H9 (cell line): ENCODE data around the gene ZNF474. TPM values are rescaled to one million over a fixed set of nuclear protein-coding genes. Genes with fewer than 3 reads are reported as not detected.

Experiments used
- DNase-seq: peaks from one replicate; pipeline ENCODE4 v3.0.0-alpha.2; 2017
- H2AFZ ChIP-seq: one replicate; pipeline ENCODE4 v1.6.1; 2013; ENCODE audit warnings: mild to moderate bottlenecking, low read length, control low read depth, moderate library complexity
- H2AK5ac ChIP-seq: 2 replicates; pipeline ENCODE4 v1.6.1; 2013; ENCODE audit warnings: low read length, control low read depth, mixed read lengths; ENCODE audit not compliant: insufficient read length
- H2BK120ac ChIP-seq: one replicate; pipeline ENCODE4 v1.6.1; 2013; ENCODE audit warnings: low read depth, mild to moderate bottlenecking, low read length, control low read depth, inconsistent platforms; ENCODE audit not compliant: poor library complexity, severe bottlenecking
- H2BK12ac ChIP-seq: 2 replicates; pipeline ENCODE4 v1.6.1; 2013; ENCODE audit warnings: low read length, control low read depth, mixed read lengths, low read depth; ENCODE audit not compliant: insufficient read length
- H2BK15ac ChIP-seq: 2 replicates; pipeline ENCODE4 v1.6.1; 2013; ENCODE audit warnings: low read depth, low read length, control low read depth
- H2BK20ac ChIP-seq: one replicate; pipeline ENCODE4 v1.6.1; 2013; ENCODE audit warnings: low read depth, mild to moderate bottlenecking, low read length, control low read depth, inconsistent platforms; ENCODE audit not compliant: poor library complexity, severe bottlenecking
- H2BK5ac ChIP-seq: 2 replicates; pipeline ENCODE4 v1.6.1; 2013; ENCODE audit warnings: low read length, control low read depth, mixed read lengths; ENCODE audit not compliant: insufficient read length
- H3K14ac ChIP-seq: 2 replicates; pipeline ENCODE4 v1.6.1; 2013; ENCODE audit warnings: low read length, control low read depth; ENCODE audit not compliant: insufficient read depth
- H3K18ac ChIP-seq: 2 replicates; pipeline ENCODE4 v1.6.1; 2013; ENCODE audit warnings: low read depth, mild to moderate bottlenecking, mixed read lengths, low read length, control low read depth; ENCODE audit not compliant: insufficient read length
- H3K23ac ChIP-seq: 2 replicates; pipeline ENCODE4 v1.6.1; 2013; ENCODE audit warnings: low read length, control low read depth, mixed read lengths, low read depth; ENCODE audit not compliant: insufficient read length
- H3K23me2 ChIP-seq: 2 replicates; pipeline ENCODE4 v1.6.1; 2013; ENCODE audit warnings: low read depth, mild to moderate bottlenecking, mixed read lengths, low read length, control low read depth; ENCODE audit not compliant: insufficient read length, poor library complexity, severe bottlenecking
- H3K27ac ChIP-seq: 2 replicates; pipeline ENCODE4 v1.5.1; 2013; ENCODE audit warnings: low read length, control low read depth, mixed read lengths, low read depth; ENCODE audit not compliant: insufficient read length
- H3K27me3 ChIP-seq: 2 replicates; pipeline ENCODE4 v1.6.1; 2013; ENCODE audit warnings: low read length, control low read depth, inconsistent platforms; ENCODE audit not compliant: insufficient read depth
- H3K4ac ChIP-seq: 2 replicates; pipeline ENCODE4 v1.6.1; 2013; ENCODE audit warnings: low read depth, mild to moderate bottlenecking, control low read depth, inconsistent platforms, low read length, moderate library complexity
- H3K4me1 ChIP-seq: 2 replicates; pipeline ENCODE4 v1.6.1; 2013; ENCODE audit warnings: low read length, control low read depth, inconsistent platforms; ENCODE audit not compliant: insufficient read depth
- H3K4me2 ChIP-seq: 2 replicates; pipeline ENCODE4 v1.6.1; 2013; ENCODE audit warnings: low read length, control low read depth, mixed read lengths; ENCODE audit not compliant: insufficient read length, insufficient read depth
- H3K56ac ChIP-seq: 2 replicates; pipeline ENCODE4 v1.6.1; 2013; ENCODE audit warnings: low read depth, mild to moderate bottlenecking, mixed read lengths, low read length, control low read depth; ENCODE audit not compliant: insufficient read length
- H3K79me1 ChIP-seq: 2 replicates; pipeline ENCODE4 v1.6.1; 2013; ENCODE audit warnings: low read depth, mild to moderate bottlenecking, moderate library complexity, low read length, control low read depth, inconsistent platforms; ENCODE audit not compliant: insufficient read depth, poor library complexity, severe bottlenecking
- H3K79me2 ChIP-seq: 2 replicates; pipeline ENCODE4 v1.6.1; 2013; ENCODE audit warnings: low read length, control low read depth, inconsistent platforms; ENCODE audit not compliant: insufficient read depth
- H3K9ac ChIP-seq: 2 replicates; pipeline ENCODE4 v1.6.1; 2013; ENCODE audit warnings: low read length, control low read depth, mixed read lengths; ENCODE audit not compliant: insufficient read length; ENCODE audit errors: extremely low read depth
- H3K9me3 ChIP-seq: one replicate; pipeline ENCODE4 v1.6.1; 2013; ENCODE audit warnings: low read depth, low read length, inconsistent platforms; ENCODE audit not compliant: control insufficient read depth
- H3T11ph ChIP-seq: one replicate; pipeline ENCODE4 v1.6.1; 2013; ENCODE audit warnings: mild to moderate bottlenecking, low read length, control low read depth, inconsistent platforms
- H4K20me1 ChIP-seq: one replicate; pipeline ENCODE4 v1.6.1; 2013; ENCODE audit not compliant: control insufficient read depth, insufficient read length, insufficient read depth
- H4K5ac ChIP-seq: 2 replicates; pipeline ENCODE4 v1.6.1; 2013; ENCODE audit warnings: low read depth, mild to moderate bottlenecking, mixed read lengths, low read length, control low read depth; ENCODE audit not compliant: insufficient read length
- H4K8ac ChIP-seq: replicated peaks from 2 replicates; pipeline ENCODE4 v1.6.1; 2013; ENCODE audit warnings: low read length, control low read depth, mixed read lengths, low read depth; ENCODE audit not compliant: insufficient read length
- H4K91ac ChIP-seq: 2 replicates; pipeline ENCODE4 v1.6.1; 2013; ENCODE audit warnings: low read depth, mild to moderate bottlenecking, moderate library complexity, mixed read lengths, low read length, control low read depth; ENCODE audit not compliant: insufficient read length
- H3K27ac Mint-ChIP-seq, 3 experiments: 2 replicates in 2 of 3; 3 replicates in 1 of 3; pipeline ENCODE4 v1.8.0; 2020 to 2021; ENCODE audit warnings: mixed read lengths in 3 of 3, mild to moderate bottlenecking in 1 of 3, moderate library complexity in 1 of 3
- H3K27me3 Mint-ChIP-seq: 2 replicates; pipeline ENCODE4 v1.8.0; 2021; ENCODE audit warnings: low read depth, mild to moderate bottlenecking, moderate library complexity, mixed read lengths
- H3K36me3 Mint-ChIP-seq, 3 experiments: 2 replicates in 2 of 3; 3 replicates in 1 of 3; pipeline ENCODE4 v1.8.0; 2020 to 2021; ENCODE audit warnings: low read depth in 3 of 3, mixed read lengths in 3 of 3; ENCODE audit not compliant: insufficient read depth in 1 of 3
- H3K4me1 Mint-ChIP-seq, 2 experiments: 2 replicates each; pipeline ENCODE4 v1.8.0; 2020; ENCODE audit warnings: mixed read lengths in 2 of 2
- H3K4me3 Mint-ChIP-seq, 2 experiments: 2 replicates in 1 of 2; 3 replicates in 1 of 2; pipeline ENCODE4 v1.8.0; 2020 to 2021; ENCODE audit warnings: mild to moderate bottlenecking in 2 of 2, mixed read lengths in 2 of 2, moderate library complexity in 1 of 2
- H3K9me3 Mint-ChIP-seq, 2 experiments: 2 replicates in 1 of 2; 3 replicates in 1 of 2; pipeline ENCODE4 v1.8.0; 2020; ENCODE audit warnings: mild to moderate bottlenecking in 2 of 2, mixed read lengths in 2 of 2, moderate library complexity in 1 of 2
- total RNA-seq: library from RNA; stranded (reverse); gene quantifications from 2 replicates; pipeline ENCODE4 v1.2.1, GENCODE V29; 2021
- TF ChIP-seq, protein P1 (sequence below): fragments of 200-600 bp; sonication (generic); conservative IDR thresholded peaks from 3 replicates; pipeline ENCODE4 v1.8.0; 2021; ENCODE audit warnings: antibody characterized with exemption, mild to moderate bottlenecking

ZNF474 gene
- total RNA-seq, 1 experiment from 2014 or later, result not detected

DNA sequence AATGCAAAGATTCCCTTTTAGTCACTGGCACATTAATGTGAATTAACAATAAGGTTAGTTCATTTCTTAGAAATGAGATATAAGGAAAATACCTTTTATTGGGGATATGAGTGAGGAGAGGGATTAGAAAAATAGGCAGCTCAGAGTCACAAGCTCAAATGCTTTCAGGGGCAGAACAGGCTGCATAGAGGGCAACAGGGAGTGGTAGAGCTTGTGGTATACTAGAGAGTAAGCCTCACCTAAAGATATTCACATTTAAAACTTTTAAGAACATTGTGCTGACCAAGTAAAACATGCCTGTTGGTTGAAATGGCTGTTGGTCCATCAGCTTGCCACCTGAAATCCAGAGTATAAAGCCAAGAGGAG is 34.7 kb downstream of the ZNF474 start:
- no peak overlapping the region; a peak in 1 of 7 replicates for H3K27ac Mint-ChIP-seq

More for the DNA sequence above, 34.7 kb downstream of the ZNF474 start:
- Histone ChIP-seq H2AFZ (no peak overlapping the region), H3K79me1 (no peaks in the 10 kb centered on the region), H3K27ac (no peak overlapping the region), H3K27me3 (no peaks in the 10 kb centered on the region), H2BK15ac (no peak overlapping the region), H4K91ac (no peak overlapping the region), H3K14ac (no peak overlapping the region), H2BK5ac (no peak overlapping the region), H3K4ac (no peak overlapping the region), H3K4me1 (peaks cover 4% of the 10 kb centered on the region; the same call in 1 of the 2 replicates), H3K4me2 (no peak overlapping the region), H2BK12ac (no peak overlapping the region), H3K9ac (no peak overlapping the region), H2BK20ac (no peak overlapping the region), H4K5ac (no peak overlapping the region), H3K18ac (no peak overlapping the region), H4K20me1 (no peaks in the 10 kb centered on the region), H2AK5ac (no peak overlapping the region), H3K23me2 (no peaks in the 10 kb centered on the region), H3K23ac (no peak overlapping the region), H2BK120ac (no peak overlapping the region), H3K56ac (no peak overlapping the region), H3K79me2 (no peaks in the 10 kb centered on the region), H3K9me3 (no peaks in the 10 kb centered on the region), H3T11ph (no peak overlapping the region), H4K8ac (no peak overlapping the region)
- H3K9me3 Mint-ChIP-seq, result no peaks in the 10 kb centered on the region
- no peaks in the 10 kb centered on the region for H3K27me3 Mint-ChIP-seq
- TF ChIP-seq, protein P1, sequence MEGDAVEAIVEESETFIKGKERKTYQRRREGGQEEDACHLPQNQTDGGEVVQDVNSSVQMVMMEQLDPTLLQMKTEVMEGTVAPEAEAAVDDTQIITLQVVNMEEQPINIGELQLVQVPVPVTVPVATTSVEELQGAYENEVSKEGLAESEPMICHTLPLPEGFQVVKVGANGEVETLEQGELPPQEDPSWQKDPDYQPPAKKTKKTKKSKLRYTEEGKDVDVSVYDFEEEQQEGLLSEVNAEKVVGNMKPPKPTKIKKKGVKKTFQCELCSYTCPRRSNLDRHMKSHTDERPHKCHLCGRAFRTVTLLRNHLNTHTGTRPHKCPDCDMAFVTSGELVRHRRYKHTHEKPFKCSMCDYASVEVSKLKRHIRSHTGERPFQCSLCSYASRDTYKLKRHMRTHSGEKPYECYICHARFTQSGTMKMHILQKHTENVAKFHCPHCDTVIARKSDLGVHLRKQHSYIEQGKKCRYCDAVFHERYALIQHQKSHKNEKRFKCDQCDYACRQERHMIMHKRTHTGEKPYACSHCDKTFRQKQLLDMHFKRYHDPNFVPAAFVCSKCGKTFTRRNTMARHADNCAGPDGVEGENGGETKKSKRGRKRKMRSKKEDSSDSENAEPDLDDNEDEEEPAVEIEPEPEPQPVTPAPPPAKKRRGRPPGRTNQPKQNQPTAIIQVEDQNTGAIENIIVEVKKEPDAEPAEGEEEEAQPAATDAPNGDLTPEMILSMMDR, result no peak
- H3K36me3 Mint-ChIP-seq, result no peaks in the 10 kb centered on the region
- no peak overlapping the region for H3K4me3 Mint-ChIP-seq
- no peak for DNase-seq
- H3K4me1 Mint-ChIP-seq, result peaks cover 7 to 13% of the 10 kb centered on the region in 2 experiments
